Ovary (tissue), 9 donors: ENCODE measurements around the gene ANKRD10. TPM values are rescaled to one million over a fixed set of nuclear protein-coding genes. Genes with fewer than 3 reads are reported as not detected.

Experiments
- DNase-seq, 5 donors: peaks; one replicate each; pipeline ENCODE4 v3.0.0-alpha.2; 2019 to 2020
- H3K27ac ChIP-seq, 2 donors: fragments of 200-600 bp; one replicate each; pipeline versions ENCODE4 v1.5.1 to v1.8.0; 2019 to 2022
- H3K27me3 ChIP-seq: fragments of 200-600 bp; one replicate; pipeline ENCODE4 v1.8.0; 2022
- H3K36me3 ChIP-seq: fragments of 200-600 bp; sonication (generic); one replicate; pipeline ENCODE4 v1.5.1; 2019
- H3K4me1 ChIP-seq: one replicate; pipeline ENCODE4 v1.8.1; 2013; ENCODE audit warnings: mild to moderate bottlenecking, moderate library complexity; ENCODE audit not compliant: insufficient read depth
- H3K4me3 ChIP-seq: fragments of 200-600 bp; sonication (generic); one replicate; pipeline ENCODE4 v1.5.1; 2017
- H3K9me3 ChIP-seq, 2 donors: fragments of 200-600 bp in 1 of 2; sonication (generic) in 1 of 2; one replicate each; pipeline versions ENCODE4 v1.5.1 to v1.8.1; 2013 to 2019; ENCODE audit warnings: mild to moderate bottlenecking in 1 of 2, moderate library complexity in 1 of 2
- EP300 ChIP-seq: sonication (generic); formaldehyde crosslinking; IDR thresholded peaks from one replicate; pipeline ENCODE4 v1.6.1; 2017; ENCODE audit warnings: antibody characterized with exemption
- POLR2A ChIP-seq: fragments of 450-650 bp; IDR thresholded peaks from one replicate; pipeline ENCODE4 v1.6.1; 2017; ENCODE audit warnings: antibody characterized with exemption, mild to moderate bottlenecking, moderate library complexity
- WGBS, 3 donors: extraction: QIAGEN DNeasy Blood & Tissue Kit in 1 of 3; methylation state at CpG; one replicate each; pipeline versions ENCODE4 v1.1.5 to v1.1.7; 2013 to 2017; 5-methylcytosine and 5-hydroxymethylcytosine counted together
- intact Hi-C, 4 donors: fragments of 100-400 bp; cut with DNase I; formaldehyde crosslinking; loops; one replicate each; pipeline versions ENCODE4 v1.11.0 to v1.15.1; 2022 to 2023
- polyA plus RNA-seq, 2 donors: library from polyadenylated mRNA; stranded (reverse); fragments of 200-250 nt in 1 of 2; fragments of 350-450 nt in 1 of 2; fragmentation: Illumina TruSeq in 1 of 2; extraction: RNeasy Lipid Tissue Mini Kit (QIAGEN cat#74804) in 1 of 2; gene quantifications; one replicate each; pipeline ENCODE4 v1.2.3, GENCODE V29; 2013 to 2014
- total RNA-seq, 7 donors: library from RNA; depleted of rRNA in 2 of 7; stranded (reverse); fragments of >200 nt in 2 of 7; fragmentation: NEBNext Ultra II Directional in 3 of 7; extraction: Animal tissue kit (Norgen Biotek cat#: 25700) in 3 of 7; gene quantifications; one replicate each; pipeline versions ENCODE4 v1.1.0 to v1.2.4, GENCODE V29; 2016 to 2023
- TF ChIP-seq, protein P1 (sequence below), 3 donors: fragments of 450-650 bp in 2 of 3; fragments of 200-600 bp in 1 of 3; IDR thresholded peaks; one replicate each; pipeline versions ENCODE4 v1.5.1 to v1.8.0; 2016 to 2022; ENCODE audit warnings: antibody characterized with exemption in 3 of 3, mild to moderate bottlenecking in 1 of 3
- donor health status: DM: no; HTN: no; CAD: no; lungs with moderate emphysema.
- donor health status: DM: no; HTN: no; CAD: no.
- donor health status: Bipolar disorder and iron deficiency.
- donor health status: DM: yes; HTN: yes; CAD: no.
- donor health status: DM: no; HTN: no; CAD: no.
- donor health status: DM: yes; HTN: yes; CAD: no.

The ANKRD10 gene
- total and polyA plus RNA-seq, 9 donors: 62.4 to 172 (median 129) TPM

DNA sequence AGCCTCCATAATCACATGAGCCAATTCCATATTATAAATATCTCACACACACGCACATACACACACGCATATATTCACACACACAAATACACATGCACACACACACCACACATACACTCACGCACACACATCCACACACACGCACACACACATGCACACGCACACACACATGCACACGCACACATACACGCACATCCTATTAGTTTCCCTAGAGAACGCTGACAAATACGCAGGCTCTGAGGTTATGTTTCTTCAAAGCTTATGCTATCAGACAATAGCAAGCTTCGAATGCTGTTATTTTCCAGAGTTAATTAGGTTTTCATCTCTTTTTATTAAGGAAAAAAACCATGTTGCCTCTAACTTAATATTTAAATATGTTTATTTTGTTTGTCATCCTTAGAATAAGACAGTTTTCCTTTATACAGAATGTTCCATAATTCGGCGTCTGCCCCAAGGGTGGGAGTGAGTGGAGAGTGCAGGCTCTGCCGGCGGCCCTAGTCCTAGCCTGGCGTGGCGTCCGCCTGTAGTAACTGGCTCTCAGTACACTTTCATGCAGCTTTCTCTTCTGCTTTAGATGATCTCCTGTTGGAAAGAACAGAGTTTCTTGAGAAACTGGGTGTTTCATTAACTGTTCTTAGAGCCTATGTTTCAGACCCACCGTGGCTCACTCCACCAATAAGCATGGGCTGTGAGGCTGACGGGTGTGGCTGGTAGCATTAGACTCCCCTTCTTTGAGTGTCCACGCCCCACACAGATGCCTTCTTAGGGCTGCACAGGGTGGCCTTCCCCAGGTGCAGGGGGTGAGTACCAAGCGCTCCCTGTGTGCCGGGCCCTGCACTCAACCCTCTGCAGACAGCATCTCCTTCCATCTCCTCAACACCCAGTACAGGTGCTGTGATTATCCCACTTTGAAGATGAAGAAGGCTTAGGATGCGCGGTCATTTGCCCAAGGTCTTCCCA is 30.4 kb upstream of the ANKRD10 start:
- no peak overlapping the region for H3K27ac ChIP-seq
- H3K36me3 ChIP-seq: no peaks in the 10 kb centered on the region
- H3K9me3 ChIP-seq: no peaks in the 10 kb centered on the region
- intact Hi-C loops: loop anchor here in 2 of 4 donors (5.0 to 10.0 kb wide), 2 partner anchors 100 to 102 kb away; no protein-coding TSS in a partner anchor
- H3K4me1 ChIP-seq: no peaks in the 10 kb centered on the region
- no peak overlapping the region for H3K4me3 ChIP-seq
- no peaks in the 10 kb centered on the region for H3K27me3 ChIP-seq
- no peak for DNase-seq
- WGBS, 3 donors: 91 to 94% (median 91%) methylated on average over 24 of the region's 24 CpGs
- TF ChIP-seq, protein P1, sequence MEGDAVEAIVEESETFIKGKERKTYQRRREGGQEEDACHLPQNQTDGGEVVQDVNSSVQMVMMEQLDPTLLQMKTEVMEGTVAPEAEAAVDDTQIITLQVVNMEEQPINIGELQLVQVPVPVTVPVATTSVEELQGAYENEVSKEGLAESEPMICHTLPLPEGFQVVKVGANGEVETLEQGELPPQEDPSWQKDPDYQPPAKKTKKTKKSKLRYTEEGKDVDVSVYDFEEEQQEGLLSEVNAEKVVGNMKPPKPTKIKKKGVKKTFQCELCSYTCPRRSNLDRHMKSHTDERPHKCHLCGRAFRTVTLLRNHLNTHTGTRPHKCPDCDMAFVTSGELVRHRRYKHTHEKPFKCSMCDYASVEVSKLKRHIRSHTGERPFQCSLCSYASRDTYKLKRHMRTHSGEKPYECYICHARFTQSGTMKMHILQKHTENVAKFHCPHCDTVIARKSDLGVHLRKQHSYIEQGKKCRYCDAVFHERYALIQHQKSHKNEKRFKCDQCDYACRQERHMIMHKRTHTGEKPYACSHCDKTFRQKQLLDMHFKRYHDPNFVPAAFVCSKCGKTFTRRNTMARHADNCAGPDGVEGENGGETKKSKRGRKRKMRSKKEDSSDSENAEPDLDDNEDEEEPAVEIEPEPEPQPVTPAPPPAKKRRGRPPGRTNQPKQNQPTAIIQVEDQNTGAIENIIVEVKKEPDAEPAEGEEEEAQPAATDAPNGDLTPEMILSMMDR (IDR thresholded peaks at IDR 0.05): no peak
- TF ChIP-seq POLR2A (no peak), EP300 (no peak)

DNA sequence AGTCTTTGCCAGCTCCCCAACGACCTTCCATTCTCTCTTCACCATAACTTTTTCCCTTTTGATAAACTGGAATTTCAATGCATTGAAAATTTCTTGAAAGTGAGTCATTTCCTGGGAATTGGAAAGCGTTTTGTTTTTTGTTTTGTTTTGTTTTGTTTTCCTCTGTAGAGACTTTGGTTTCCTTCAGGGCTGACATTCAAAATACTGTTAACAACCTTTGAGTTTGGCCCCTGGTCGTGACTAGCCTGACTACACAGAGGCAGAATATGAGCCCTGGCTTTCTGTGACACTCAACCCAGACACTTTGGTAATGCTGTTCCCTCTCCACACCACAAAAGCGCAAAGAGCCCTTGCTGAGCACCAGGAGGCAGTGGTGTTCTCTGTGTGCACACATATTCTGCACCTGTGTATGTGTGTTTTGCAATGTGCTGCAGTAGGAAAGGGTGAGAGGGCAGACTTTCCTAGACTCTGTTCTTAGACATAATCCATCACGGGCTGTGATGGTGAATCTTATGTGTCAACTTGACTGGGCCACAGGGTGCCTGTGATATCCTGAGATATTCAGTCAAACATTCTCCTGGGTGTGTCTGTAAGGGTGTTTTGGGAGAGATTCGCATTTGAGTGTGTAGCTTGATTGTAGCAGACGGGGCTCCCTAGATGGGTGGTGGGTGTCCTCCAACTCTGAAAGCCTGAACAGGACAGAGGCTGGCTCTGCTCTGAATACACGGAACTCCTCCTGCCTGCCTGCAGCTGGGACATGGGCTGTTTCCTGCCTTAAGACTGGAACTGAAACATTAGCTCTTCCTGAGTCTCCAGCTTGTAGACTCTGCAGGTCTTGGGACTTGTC is 29.5 kb upstream of the ANKRD10 start:
- WGBS, 3 donors: 44 to 49% (median 47%) methylated on average over 8 of the region's 8 CpGs

GRCh38 chr13:110942248-110942981 is 27.5 kb upstream of the ANKRD10 start:
- H3K4me1 ChIP-seq: peaks cover 1% of the 10 kb centered on the region
- no peak for DNase-seq
- no peaks in the 10 kb centered on the region for H3K9me3 ChIP-seq
- intact Hi-C loops: loop anchor here in 2 of 4 donors (5.0 to 10.0 kb wide), 2 partner anchors 102 to 105 kb away; no protein-coding TSS in a partner anchor
- no peak overlapping the region for H3K4me3 ChIP-seq
- TF ChIP-seq EP300 (no peak), POLR2A (no peak)
- TF ChIP-seq, protein P1 (IDR thresholded peaks at IDR 0.05): no peak
- no peaks in the 10 kb centered on the region for H3K36me3 ChIP-seq
- no peak overlapping the region for H3K27ac ChIP-seq
- 67 to 73% (median 68%) methylated on average over 4 of the region's 4 CpGs for WGBS, 3 donors
- H3K27me3 ChIP-seq: no peaks in the 10 kb centered on the region

More for the DNA sequence above, 29.5 kb upstream of the ANKRD10 start:
- H3K9me3 ChIP-seq: no peaks in the 10 kb centered on the region
- no peak overlapping the region for H3K27ac ChIP-seq
- intact Hi-C loops: loop anchor here in 2 of 4 donors (5.0 to 10.0 kb wide), 2 partner anchors 100 to 103 kb away; no protein-coding TSS in a partner anchor
- no peaks in the 10 kb centered on the region for H3K4me1 ChIP-seq
- H3K36me3 ChIP-seq: no peaks in the 10 kb centered on the region
- no peak overlapping the region for H3K4me3 ChIP-seq
- TF ChIP-seq, protein P1 (IDR thresholded peaks at IDR 0.05): peak in 2 of 3 donors; percentile 38 to 50
- no peak for TF ChIP-seq POLR2A
- peak in 2 of 5 donors; percentile 28 to 33 for DNase-seq
- H3K27me3 ChIP-seq: no peaks in the 10 kb centered on the region
